K562 (cell line): ENCODE data around the gene DCST1. TPM values are rescaled to one million over a fixed set of nuclear protein-coding genes. Genes with fewer than 3 reads are reported as not detected.

ENCODE experiments used
- BMI1 ChIP-seq: fragments of 150-350 bp; IDR thresholded peaks from 2 replicates; pipeline ENCODE4 v1.6.1; 2014; ENCODE audit warnings: low read length
- CCNT2 ChIP-seq: IDR thresholded peaks from 2 replicates; pipeline ENCODE4 v1.6.1; 2011; ENCODE audit warnings: borderline replicate concordance, low read depth, mild to moderate bottlenecking, moderate library complexity, mixed read lengths, low read length; ENCODE audit not compliant: insufficient read length; ENCODE audit errors: extremely low read depth
- CREB1 ChIP-seq, 2 experiments: sonication (generic) in 1 of 2; formaldehyde crosslinking in 1 of 2; IDR thresholded peaks; 2 replicates each; pipeline versions ENCODE4 v1.6.1 to v1.8.0; 2012 to 2022; ENCODE audit warnings: inconsistent platforms in 1 of 2, mild to moderate bottlenecking in 1 of 2, missing genetic modification reagents in 1 of 2, moderate library complexity in 1 of 2
- DNMT1 ChIP-seq: fragments of 450-650 bp; IDR thresholded peaks from 2 replicates; pipeline ENCODE4 v1.6.1; 2016; ENCODE audit warnings: antibody characterized with exemption, mild to moderate bottlenecking
- ELF2 ChIP-seq: fragments of 250-450 bp; sonication (Bioruptor Pico); IDR thresholded peaks from 2 replicates; pipeline ENCODE4 v1.5.0; 2021; ENCODE audit warnings: mild to moderate bottlenecking
- GTF2E2 ChIP-seq: fragments of 200-800 bp; sonication (Bioruptor generic); IDR thresholded peaks from 2 replicates; pipeline ENCODE4 v1.6.1; 2016; ENCODE audit warnings: missing genetic modification characterization, missing compliant biosample characterization
- HDAC2 ChIP-seq: fragments of 450-650 bp; IDR thresholded peaks from 2 replicates; pipeline ENCODE4 v1.6.1; 2016; ENCODE audit warnings: mild to moderate bottlenecking
- HOXB6 ChIP-seq: fragments of 250-450 bp; sonication (Bioruptor Pico); IDR thresholded peaks from 2 replicates; pipeline ENCODE4 v1.5.1; 2022; ENCODE audit warnings: mild to moderate bottlenecking, borderline replicate concordance
- NEUROD1 ChIP-seq: fragments of 150-350 bp; IDR thresholded peaks from 2 replicates; pipeline ENCODE4 v1.6.1; 2014; ENCODE audit warnings: borderline replicate concordance, low read length, low read depth; ENCODE audit not compliant: partially characterized antibody
- PRPF4 ChIP-seq: fragments of 200-400 bp; formaldehyde crosslinking; IDR thresholded peaks from one replicate; pipeline ENCODE4 v1.6.1; 2017; ENCODE audit warnings: low read length, low read depth, mild to moderate bottlenecking; ENCODE audit not compliant: insufficient read depth, poor library complexity, severe bottlenecking
- PTTG1 ChIP-seq: fragments of 450-650 bp; IDR thresholded peaks from 2 replicates; pipeline ENCODE4 v1.6.1; 2016; ENCODE audit warnings: low read depth, mild to moderate bottlenecking, missing genetic modification characterization, missing compliant biosample characterization
- SREBF2 ChIP-seq: sonication (generic); formaldehyde crosslinking; IDR thresholded peaks from 2 replicates; pipeline ENCODE4 v1.4.0; 2020; ENCODE audit warnings: mild to moderate bottlenecking, missing genetic modification reagents
- SRSF7 ChIP-seq: fragments of 200-400 bp; formaldehyde crosslinking; optimal IDR thresholded peaks from 2 replicates; pipeline ENCODE3; 2017; ENCODE audit warnings: mild to moderate bottlenecking, low read depth, low read length
- ZNF23 ChIP-seq: fragments of 250-450 bp; sonication (Bioruptor Pico); IDR thresholded peaks from 2 replicates; pipeline ENCODE4 v1.4.0; 2020; ENCODE audit warnings: mild to moderate bottlenecking
- ZNF699 ChIP-seq: fragments of 250-450 bp; sonication (Bioruptor Pico); IDR thresholded peaks from 2 replicates; pipeline ENCODE4 v1.8.0; 2021; ENCODE audit warnings: mild to moderate bottlenecking, moderate library complexity; ENCODE audit not compliant: insufficient replicate concordance
- ZNF766 ChIP-seq: fragments of 200-800 bp; sonication (Bioruptor generic); conservative IDR thresholded peaks from 2 replicates; pipeline ENCODE4 v1.6.1; 2016; ENCODE audit warnings: missing genetic modification characterization, missing compliant biosample characterization
- polyA plus RNA-seq, 8 experiments: library from polyadenylated mRNA; depleted of rRNA in 4 of 8; stranded (reverse) in 5 of 8; unstranded in 3 of 8; fragments of >200 nt; fragmentation: Nextera tagmentation in 2 of 8; fragmentation: Illumina TruSeq in 1 of 8; extraction: Ambion mirVana in 2 of 8; extraction: Trizol in 1 of 8; gene quantifications; 2 replicates each; pipeline versions ENCODE4 v1.2.1 to v1.2.3, GENCODE V29; 2011 to 2014; ENCODE audit warnings: inconsistent platforms in 1 of 8, missing spikeins in 1 of 8
- total RNA-seq, 7 experiments: library from RNA; depleted of rRNA in 6 of 7; stranded (reverse); fragments of >200 nt in 6 of 7; fragmentation: Illumina TruSeq in 2 of 7; extraction: Trizol in 2 of 7; gene quantifications; 2 replicates each; pipeline versions ENCODE4 v1.2.1 to v1.2.3, GENCODE V29; 2011 to 2021; ENCODE audit warnings: low replicate concordance in 1 of 7
- TF ChIP-seq, protein P1 (sequence below): fragments of 450-650 bp; formaldehyde crosslinking; IDR thresholded peaks from 2 replicates; pipeline ENCODE4 v1.4.0; 2022; ENCODE audit warnings: missing genetic modification characterization
- TF ChIP-seq, protein P2 (sequence below): fragments of 250-450 bp; sonication (Bioruptor Pico); IDR thresholded peaks from 2 replicates; pipeline ENCODE4 v1.5.0; 2021; ENCODE audit warnings: mild to moderate bottlenecking, moderate library complexity
- TF ChIP-seq, protein P3 (sequence below): fragments of 450-650 bp; IDR thresholded peaks from 2 replicates; pipeline ENCODE4 v1.6.1; 2017; ENCODE audit warnings: mild to moderate bottlenecking, moderate library complexity
- TF ChIP-seq, protein P4 (sequence below): conservative IDR thresholded peaks from 2 replicates; pipeline ENCODE4 v1.6.1; 2011; ENCODE audit warnings: low read depth, mild to moderate bottlenecking, low read length; ENCODE audit not compliant: control insufficient read depth

DCST1 gene
- total and polyA plus RNA-seq, 9 of the 15 experiments (the other 6 are each of a cell fraction or from before 2014, with no cell fraction given), result not detected

DNA sequence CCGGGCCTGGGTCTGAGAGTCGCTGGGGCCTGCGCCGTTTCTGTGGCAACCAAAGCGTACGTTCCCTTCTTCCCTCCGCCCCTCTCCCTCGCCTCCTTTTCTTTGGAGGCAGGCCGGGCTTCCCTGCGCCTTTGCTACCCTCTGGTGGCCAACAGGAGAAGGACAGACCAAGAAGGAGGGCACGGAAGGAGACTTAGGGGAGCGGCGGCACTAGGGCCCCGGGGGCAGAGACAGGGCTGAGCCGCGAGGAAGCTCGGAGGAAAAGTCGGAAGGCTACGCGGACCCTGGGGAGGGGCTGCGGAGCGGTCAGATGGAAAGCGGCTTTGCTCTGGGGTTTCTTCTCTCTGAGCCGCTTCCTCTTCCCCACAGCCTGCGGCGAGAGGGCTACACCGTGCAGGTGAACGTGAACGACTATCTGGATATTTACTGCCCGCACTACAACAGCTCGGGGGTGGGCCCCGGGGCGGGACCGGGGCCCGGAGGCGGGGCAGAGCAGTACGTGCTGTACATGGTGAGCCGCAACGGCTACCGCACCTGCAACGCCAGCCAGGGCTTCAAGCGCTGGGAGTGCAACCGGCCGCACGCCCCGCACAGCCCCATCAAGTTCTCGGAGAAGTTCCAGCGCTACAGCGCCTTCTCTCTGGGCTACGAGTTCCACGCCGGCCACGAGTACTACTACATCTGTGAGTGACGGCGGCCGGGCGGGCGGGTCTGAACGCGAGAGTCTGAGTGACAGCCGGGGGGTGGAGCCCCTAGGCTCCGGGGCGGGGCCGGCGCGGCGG lies 51.3 kb downstream of the DCST1 start (continued):
- no peak for TF ChIP-seq SREBF2 (CRISPR knock-in tag)
- no peak for TF ChIP-seq SRSF7
- TF ChIP-seq BMI1, result no peak
- no peak for TF ChIP-seq HOXB6
- TF ChIP-seq ELF2, result peak; percentile 28; the same call in 1 of the 2 replicates
- TF ChIP-seq PRPF4, result no peak
- no peak for TF ChIP-seq CREB1 (IDR thresholded peaks at IDR 0.05)
- peak; percentile 66; the same call in 1 of the 2 replicates for TF ChIP-seq CREB1 (CRISPR knock-in tag; IDR thresholded peaks at IDR 0.05)
- TF ChIP-seq, protein P1, sequence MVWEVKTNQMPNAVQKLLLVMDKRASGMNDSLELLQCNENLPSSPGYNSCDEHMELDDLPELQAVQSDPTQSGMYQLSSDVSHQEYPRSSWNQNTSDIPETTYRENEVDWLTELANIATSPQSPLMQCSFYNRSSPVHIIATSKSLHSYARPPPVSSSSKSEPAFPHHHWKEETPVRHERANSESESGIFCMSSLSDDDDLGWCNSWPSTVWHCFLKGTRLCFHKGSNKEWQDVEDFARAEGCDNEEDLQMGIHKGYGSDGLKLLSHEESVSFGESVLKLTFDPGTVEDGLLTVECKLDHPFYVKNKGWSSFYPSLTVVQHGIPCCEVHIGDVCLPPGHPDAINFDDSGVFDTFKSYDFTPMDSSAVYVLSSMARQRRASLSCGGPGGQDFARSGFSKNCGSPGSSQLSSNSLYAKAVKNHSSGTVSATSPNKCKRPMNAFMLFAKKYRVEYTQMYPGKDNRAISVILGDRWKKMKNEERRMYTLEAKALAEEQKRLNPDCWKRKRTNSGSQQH, result no peak
- peak; percentile 74 for TF ChIP-seq HDAC2
- TF ChIP-seq ZNF766 (CRISPR knock-in tag), result no peak
- no peak for TF ChIP-seq ZNF699 (CRISPR knock-in tag)
- TF ChIP-seq NEUROD1, result peak; percentile 93
- TF ChIP-seq CCNT2, result no peak
- TF ChIP-seq, protein P2, sequence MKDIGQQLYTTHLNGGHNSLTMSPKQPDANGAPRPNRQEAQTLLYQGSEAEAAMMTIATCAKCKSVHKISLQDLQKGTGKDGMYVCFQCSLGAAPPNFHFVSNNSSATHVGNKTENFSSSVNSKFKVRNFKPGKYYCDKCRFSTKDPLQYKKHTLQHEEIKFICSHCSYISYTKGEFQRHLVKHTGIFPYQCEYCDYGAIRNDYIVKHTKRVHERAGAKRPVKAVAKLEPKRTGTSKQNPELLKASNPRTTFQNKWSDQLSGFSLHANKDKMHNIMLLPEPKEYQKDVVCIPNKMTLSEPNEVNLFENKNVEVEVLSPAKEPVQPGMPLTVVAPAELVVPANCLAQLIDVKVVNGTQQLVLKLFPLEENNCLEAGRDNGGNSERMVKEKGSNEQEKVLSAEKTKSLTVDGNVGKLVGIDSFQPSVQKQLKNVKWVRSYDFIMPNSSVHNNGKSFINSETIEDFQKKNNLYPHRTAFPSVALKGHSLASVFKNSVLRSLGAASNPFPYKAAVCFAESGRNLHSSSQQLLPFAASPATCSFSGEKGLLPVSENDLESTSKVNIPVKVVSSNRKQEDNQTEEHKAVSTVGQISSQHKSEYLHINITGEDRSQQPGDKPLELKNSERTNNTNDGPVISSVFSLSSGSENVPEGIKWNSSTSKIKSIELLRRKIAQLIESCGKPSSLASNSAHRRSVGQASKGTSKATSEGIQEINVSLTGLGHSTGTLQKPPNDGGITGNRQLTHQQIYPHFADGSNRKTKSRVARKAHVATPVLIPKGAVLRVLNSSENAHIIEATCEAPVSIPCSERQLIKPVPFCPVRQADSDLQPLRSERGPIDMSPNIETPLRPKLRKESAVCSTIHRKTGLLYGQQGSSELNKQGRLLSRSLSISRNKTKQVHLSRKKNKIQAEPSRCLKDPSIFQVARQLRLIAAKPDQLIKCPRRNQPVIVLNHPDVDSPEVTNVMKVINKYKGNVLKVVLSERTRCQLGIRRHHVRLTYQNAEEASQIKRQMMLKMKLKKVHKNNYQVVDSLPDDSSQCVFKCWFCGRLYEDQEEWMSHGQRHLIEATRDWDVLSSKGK (CRISPR knock-in tag), result no peak
- TF ChIP-seq, protein P3, sequence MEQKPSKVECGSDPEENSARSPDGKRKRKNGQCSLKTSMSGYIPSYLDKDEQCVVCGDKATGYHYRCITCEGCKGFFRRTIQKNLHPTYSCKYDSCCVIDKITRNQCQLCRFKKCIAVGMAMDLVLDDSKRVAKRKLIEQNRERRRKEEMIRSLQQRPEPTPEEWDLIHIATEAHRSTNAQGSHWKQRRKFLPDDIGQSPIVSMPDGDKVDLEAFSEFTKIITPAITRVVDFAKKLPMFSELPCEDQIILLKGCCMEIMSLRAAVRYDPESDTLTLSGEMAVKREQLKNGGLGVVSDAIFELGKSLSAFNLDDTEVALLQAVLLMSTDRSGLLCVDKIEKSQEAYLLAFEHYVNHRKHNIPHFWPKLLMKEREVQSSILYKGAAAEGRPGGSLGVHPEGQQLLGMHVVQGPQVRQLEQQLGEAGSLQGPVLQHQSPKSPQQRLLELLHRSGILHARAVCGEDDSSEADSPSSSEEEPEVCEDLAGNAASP, result no peak
- no peak for TF ChIP-seq PTTG1 (tag)
- no peak for TF ChIP-seq DNMT1
- TF ChIP-seq GTF2E2 (tag), result no peak
- no peak for TF ChIP-seq ZNF23
- TF ChIP-seq, protein P4, sequence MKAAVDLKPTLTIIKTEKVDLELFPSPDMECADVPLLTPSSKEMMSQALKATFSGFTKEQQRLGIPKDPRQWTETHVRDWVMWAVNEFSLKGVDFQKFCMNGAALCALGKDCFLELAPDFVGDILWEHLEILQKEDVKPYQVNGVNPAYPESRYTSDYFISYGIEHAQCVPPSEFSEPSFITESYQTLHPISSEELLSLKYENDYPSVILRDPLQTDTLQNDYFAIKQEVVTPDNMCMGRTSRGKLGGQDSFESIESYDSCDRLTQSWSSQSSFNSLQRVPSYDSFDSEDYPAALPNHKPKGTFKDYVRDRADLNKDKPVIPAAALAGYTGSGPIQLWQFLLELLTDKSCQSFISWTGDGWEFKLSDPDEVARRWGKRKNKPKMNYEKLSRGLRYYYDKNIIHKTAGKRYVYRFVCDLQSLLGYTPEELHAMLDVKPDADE, result no peak
